ENCODE data around the gene GPRIN2.
"Not testable (repeated sequence)": the region's sequence is repeated elsewhere in the genome, so short reads cannot be mapped to it uniquely, and the experiment has no call there.

GPRIN2 gene

DNA sequence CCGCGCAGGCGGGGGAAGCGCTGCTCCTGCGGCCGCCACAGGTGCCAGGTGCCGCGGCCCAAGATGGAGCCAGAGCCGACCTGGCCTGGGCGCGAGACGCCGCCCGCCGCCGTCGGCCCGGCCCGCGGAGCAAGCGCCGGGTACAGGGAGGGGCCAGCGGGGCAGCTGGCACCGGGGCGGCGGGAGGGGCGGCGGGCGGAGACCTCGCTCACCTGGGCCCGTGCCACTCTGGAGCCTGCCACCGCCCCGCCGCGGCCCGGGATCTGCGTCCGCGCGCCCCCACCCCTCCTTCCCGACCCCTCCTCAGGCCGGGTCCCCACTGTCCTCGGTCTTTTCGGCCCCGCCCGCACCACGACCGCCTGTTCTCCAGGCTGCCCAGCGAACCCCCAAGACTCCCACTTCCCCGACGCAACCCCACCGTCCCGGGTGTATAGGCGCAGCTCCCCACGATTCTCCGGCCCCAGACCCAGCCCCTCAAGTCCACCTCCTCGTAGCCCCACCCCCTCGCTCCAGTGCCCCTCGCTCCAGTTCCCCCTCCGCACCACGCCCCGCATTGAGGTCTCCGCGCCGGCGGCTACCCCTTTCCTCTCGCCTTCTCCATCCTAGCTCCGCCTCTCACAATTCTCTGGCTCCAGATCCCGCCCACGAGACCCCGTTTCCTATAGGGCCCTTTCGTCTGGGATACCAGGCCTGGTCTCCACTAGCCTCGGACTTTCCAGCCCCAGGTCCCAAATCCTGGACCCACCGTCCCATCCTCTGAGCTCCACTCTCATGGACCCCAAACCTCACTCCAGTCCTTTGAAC is at the start of gene GPRIN2:
TSS of gene GPRIN2 (minus strand) at position 144 of the 804 bp plus-strand sequence. CDS start 5,922 bp downstream, outside the sequence.
- DNase-seq (ENCODE audit: low read depth) = no peak

GRCh38 chr10:46600516-46600915 is 44.1 kb upstream of the GPRIN2 start:
- DNase-seq (ENCODE audit: low read depth) = not testable (repeated sequence)

GRCh38 chr10:46597616-46598246 is 41.3 kb upstream of the GPRIN2 start:
- DNase-seq (ENCODE audit: low read depth) = not testable (repeated sequence)

DNA sequence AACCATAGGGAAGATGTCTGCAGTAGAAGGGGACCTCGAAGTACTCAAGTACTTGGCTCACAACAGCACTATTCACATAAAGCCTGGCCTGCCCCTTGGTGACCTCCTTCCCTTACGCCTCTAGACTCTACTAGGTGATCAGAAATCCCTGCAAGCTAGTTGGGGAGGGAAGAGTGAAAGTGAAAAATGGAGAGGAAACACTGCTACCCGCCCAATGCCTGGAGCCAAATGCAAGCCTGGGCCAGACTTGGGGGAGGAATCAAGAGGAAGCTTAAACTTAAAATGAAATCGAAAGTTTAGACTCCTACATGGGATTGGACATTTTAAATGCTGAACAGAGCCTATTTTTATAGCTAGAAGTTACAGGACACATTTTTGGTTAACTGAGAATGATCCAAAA is 40.1 kb upstream of the GPRIN2 start:
- not testable (repeated sequence) for DNase-seq (ENCODE audit: low read depth)

DNA sequence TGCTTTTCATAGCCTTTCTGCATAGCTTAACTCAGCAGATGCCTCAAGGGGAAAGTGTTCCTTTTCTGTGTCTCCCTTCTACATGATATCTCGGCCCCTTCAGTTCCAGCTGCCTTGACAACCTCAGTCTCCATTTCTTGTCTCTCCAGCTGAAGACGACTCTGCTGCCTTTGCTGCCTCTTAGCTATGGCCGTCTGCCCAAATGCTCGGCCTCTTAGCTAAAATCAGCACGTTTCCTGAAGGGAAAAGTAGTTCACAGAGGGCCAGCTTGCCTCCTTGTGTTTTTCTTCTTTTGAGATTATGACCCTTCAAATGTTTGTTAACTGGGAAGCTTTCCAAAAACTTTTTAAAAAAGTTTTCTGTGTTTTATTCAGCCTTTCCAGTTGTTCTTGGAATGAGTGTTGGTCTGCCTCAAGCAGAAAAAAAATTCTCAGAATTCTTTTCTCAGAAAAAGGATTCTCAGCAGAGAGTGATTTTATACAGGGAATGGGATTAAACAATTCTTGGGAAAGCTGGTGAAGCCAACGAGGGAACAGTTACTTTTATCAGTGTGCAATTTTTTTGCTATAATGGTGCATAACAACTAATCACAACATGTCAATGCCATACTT is 38.1 kb upstream of the GPRIN2 start:
- DNase-seq (ENCODE audit: low read depth) = not testable (repeated sequence)

- DNase-seq (ENCODE audit: low read depth) = not testable (repeated sequence)
These were observed 36.8 kb upstream of the GPRIN2 start for GRCh38 chr10:46593307-46593706.

- not testable (repeated sequence) for DNase-seq (ENCODE audit: low read depth)
These were observed 34.6 kb upstream of the GPRIN2 start for GRCh38 chr10:46591053-46591452.

GRCh38 chr10:46589589-46589988 is 33.1 kb upstream of the GPRIN2 start:
- not testable (repeated sequence) for DNase-seq (ENCODE audit: low read depth)

DNA sequence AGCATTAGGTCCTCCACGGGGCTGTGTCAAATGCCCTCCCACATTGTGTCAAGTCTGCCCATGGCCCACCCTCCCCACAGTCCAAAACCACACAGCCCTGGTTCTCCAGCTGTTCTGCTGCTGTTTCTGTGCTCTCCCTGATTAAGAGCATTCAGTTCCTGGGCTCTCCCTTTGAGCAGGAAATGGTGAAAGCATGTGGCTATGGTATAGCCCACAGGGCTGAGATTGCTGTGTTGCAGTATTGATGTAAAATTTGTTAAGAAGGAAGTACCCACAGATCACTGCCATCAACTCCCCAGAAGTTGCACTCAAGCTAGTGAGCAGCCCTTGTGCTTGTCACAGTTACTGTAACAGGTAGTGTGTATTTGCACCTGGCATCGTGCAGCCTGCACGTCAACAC is 31.8 kb upstream of the GPRIN2 start:
- DNase-seq (ENCODE audit: low read depth) = not testable (repeated sequence)

DNA sequence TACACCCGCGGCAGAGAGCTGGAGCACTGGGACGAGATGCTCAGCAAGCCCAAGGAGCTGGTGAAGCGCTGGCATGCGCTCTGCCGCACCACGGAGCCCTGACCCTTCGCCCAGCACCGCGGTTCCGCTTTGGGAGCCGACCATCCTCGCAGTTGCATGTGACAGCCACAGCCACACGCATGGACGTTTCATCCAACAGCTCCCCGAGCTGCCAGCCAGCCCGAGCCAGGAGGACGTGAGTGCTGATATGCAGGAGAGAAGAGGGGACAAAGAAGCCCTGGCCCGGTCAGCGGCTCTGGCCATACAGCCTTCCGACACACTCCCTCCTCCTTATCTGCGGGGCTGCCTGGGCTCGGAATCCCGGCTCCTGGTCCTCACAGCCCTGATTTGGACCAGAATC is 31.1 kb upstream of the GPRIN2 start:
- DNase-seq (ENCODE audit: low read depth) = not testable (repeated sequence)

GRCh38 chr10:46585246-46585645 is 28.8 kb upstream of the GPRIN2 start:
- DNase-seq (ENCODE audit: low read depth) = not testable (repeated sequence)

GRCh38 chr10:46584196-46584595 is 27.7 kb upstream of the GPRIN2 start:
- not testable (repeated sequence) for DNase-seq (ENCODE audit: low read depth)

DNA sequence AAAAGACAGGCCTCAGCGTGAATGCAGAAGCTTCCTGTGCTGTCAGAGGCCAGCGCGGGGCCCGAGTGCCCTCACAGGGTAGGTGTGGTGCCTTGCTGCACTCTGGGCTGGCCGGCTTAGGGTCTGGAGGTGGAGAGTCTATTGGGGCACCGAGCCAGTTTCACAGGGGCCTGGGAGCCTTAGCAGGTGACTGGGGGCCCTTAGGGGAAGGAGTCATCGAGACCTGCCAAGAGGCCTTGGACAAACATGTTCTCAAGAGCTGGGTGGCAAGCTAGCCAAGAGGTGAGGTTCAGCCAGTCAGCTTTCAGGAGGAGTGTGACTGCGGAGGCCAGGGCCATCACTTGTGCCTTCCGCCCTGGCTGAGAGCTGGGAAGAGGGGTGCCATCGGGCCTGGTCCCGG is 26.1 kb upstream of the GPRIN2 start:
- not testable (repeated sequence) for DNase-seq (ENCODE audit: low read depth)

DNA sequence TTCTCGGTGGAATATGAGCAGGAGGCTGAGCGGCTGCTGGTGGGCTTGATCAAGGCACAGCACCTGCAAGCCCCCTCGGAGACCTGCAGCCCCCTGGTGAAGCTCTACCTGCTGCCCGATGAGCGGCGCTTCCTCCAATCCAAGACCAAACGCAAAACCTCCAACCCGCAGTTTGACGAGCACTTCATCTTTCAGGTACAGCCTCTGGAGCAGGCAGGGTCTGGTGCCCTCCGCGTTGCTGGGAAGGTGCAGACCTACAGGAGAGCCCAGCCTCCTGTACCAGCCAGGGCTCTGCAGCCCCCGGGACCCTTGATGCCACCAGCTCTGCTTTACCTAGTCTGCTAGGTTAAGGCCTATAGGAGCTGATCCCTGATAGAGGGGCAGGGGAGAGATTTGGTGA is 25.5 kb upstream of the GPRIN2 start:
- not testable (repeated sequence) for DNase-seq (ENCODE audit: low read depth)

GRCh38 chr10:46579378-46579777 is 22.9 kb upstream of the GPRIN2 start:
- not testable (repeated sequence) for DNase-seq (ENCODE audit: low read depth)

GRCh38 chr10:46578474-46579178 is 22.2 kb upstream of the GPRIN2 start, which contains the start of gene SYT15:
SYT15 (plus strand) TSS chr10:46579128; CDS start chr10:46579169, 41 bp downstream.
- DNase-seq (ENCODE audit: low read depth) = not testable (repeated sequence)

DNA sequence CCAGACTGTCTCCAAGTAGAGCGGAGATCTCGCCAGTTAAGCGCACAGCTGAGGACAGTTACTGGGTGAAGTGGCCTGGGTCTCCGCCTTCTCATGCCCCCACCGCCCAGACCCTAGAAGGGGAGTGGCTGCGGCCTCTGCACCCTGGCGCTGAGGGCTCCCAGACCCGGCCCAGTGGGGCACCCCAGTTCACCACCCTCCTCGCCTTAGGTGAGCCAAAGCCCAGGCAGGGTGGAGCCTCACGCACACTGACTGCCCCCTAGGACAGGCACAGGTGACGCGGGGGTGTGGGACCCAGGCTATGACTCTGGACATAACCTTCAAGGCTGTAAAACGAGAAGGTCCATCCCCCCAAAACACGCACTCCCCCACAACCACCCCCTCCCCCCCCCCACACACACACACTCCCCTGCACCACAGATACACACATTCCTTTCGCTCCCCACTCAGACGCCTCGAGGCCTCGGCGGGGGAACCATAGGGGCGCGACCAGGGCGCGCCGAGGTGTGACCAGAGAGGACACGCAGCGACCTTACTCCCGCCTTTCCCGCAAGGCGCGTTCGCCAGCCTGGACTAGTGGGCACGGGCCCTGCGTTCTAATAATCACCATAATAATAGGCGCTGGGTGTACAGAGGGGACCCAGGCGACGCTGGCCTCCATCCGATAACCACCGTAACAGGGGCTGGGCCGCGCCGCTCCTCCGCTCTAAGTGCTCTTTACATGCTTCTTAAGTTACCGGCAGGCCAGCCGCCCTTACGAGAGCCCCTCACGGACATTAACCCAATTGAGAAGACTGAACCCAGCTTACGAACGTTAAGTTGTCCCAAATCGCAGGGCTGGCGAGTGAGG is 21.4 kb upstream of the GPRIN2 start:
- not testable (repeated sequence) for DNase-seq (ENCODE audit: low read depth)

- not testable (repeated sequence) for DNase-seq (ENCODE audit: low read depth)
These were observed 17.4 kb upstream of the GPRIN2 start for GRCh38 chr10:46573884-46574283.

DNA sequence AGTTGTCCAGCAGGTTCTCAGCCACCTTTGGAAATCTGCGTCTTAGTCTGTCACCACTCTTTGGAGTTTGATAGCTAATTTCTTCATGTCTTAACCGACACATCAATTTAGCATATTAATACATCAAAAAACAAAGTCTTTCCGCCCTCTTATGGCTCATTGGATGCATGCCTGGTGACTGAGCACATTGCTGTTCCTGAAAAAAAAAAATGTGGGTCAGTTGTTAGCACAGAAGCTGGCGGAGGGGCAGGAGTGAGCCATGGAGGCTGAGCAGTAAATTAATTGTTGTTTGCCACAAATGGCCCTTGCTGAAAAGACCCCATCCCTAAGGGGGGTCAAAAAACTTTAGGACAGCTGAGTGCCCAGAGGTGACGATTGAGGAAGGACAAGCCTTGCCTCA is 16.9 kb upstream of the GPRIN2 start:
- DNase-seq (ENCODE audit: low read depth) = not testable (repeated sequence)

- DNase-seq (ENCODE audit: low read depth) = not testable (repeated sequence)
These were observed 16.3 kb upstream of the GPRIN2 start for GRCh38 chr10:46572765-46573164.

- DNase-seq (ENCODE audit: low read depth) = not testable (repeated sequence)
These were observed 14.2 kb upstream of the GPRIN2 start for GRCh38 chr10:46570655-46571054.

Data from stimulated activated CD8-positive, alpha-beta memory T cell treated with anti-CD3 and anti-CD28 coated beads, Interleukin-12 subunit alpha, Interleukin-12 subunit beta, amount 100 ng/mL, for 4 hours (primary cell).